ENCODE data around the gene GAPVD1.

DNA sequence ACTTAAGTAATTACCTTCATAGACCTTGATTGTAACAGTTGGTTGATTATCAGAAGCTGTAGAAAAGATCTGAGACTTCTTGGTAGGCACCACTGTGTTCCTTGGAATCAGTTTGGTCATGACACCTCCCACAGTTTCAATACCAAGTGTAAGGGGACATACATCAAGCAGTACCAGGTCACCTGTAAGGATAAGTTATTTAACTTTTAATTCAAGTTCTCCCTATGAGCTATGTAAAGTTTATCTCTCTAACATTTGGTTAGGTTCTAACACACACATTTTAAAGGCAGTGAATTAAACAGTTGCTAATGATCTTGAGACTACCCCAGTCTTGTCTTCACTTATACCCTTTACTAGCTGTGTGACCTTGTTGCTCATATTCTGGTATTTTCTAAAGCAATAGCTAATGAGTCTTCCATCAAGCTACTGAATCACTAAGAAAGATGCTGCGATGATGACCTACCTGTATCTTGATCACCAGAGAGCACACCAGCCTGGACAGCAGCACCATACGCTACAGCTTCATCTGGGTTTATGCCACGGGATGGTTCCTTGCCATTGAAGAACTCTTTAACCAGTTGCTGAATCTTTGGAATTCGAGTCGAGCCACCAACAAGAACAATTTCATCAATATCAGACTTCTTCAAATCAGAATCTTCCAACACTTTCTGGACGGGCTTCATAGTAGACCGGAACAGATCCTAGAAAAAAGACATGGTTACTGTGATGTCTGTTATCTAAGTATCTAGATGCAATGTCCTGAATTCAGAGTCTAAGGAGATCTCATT lies 23.3 kb upstream of the GAPVD1 start:
- TF ChIP-seq EZH2 (IDR thresholded peaks at IDR 0.05) (no peak), CEBPB (IDR thresholded peaks at IDR 0.05; ENCODE audit: low read depth) (no peak), POLR2AphosphoS5 (IDR thresholded peaks at IDR 0.05; ENCODE audit: low read depth, low read length) (peak; percentile 14), EGR1 (IDR thresholded peaks at IDR 0.05; ENCODE audit: low read depth) (no peak)
- TF ChIP-seq, protein P1, sequence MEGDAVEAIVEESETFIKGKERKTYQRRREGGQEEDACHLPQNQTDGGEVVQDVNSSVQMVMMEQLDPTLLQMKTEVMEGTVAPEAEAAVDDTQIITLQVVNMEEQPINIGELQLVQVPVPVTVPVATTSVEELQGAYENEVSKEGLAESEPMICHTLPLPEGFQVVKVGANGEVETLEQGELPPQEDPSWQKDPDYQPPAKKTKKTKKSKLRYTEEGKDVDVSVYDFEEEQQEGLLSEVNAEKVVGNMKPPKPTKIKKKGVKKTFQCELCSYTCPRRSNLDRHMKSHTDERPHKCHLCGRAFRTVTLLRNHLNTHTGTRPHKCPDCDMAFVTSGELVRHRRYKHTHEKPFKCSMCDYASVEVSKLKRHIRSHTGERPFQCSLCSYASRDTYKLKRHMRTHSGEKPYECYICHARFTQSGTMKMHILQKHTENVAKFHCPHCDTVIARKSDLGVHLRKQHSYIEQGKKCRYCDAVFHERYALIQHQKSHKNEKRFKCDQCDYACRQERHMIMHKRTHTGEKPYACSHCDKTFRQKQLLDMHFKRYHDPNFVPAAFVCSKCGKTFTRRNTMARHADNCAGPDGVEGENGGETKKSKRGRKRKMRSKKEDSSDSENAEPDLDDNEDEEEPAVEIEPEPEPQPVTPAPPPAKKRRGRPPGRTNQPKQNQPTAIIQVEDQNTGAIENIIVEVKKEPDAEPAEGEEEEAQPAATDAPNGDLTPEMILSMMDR (IDR thresholded peaks at IDR 0.05 in 2 of 3, conservative IDR thresholded peaks at IDR 0.05 in 1 of 3; ENCODE audit: borderline replicate concordance in 1 of 3, insufficient read depth in 1 of 3, low read depth in 2 of 3, low read length in 2 of 3): no peak
- TF ChIP-seq, protein P2, sequence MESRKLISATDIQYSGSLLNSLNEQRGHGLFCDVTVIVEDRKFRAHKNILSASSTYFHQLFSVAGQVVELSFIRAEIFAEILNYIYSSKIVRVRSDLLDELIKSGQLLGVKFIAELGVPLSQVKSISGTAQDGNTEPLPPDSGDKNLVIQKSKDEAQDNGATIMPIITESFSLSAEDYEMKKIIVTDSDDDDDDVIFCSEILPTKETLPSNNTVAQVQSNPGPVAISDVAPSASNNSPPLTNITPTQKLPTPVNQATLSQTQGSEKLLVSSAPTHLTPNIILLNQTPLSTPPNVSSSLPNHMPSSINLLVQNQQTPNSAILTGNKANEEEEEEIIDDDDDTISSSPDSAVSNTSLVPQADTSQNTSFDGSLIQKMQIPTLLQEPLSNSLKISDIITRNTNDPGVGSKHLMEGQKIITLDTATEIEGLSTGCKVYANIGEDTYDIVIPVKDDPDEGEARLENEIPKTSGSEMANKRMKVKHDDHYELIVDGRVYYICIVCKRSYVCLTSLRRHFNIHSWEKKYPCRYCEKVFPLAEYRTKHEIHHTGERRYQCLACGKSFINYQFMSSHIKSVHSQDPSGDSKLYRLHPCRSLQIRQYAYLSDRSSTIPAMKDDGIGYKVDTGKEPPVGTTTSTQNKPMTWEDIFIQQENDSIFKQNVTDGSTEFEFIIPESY (IDR thresholded peaks at IDR 0.05; ENCODE audit: extremely low read depth, insufficient replicate concordance, low read length): no peak
- TF ChIP-seq, protein P3, sequence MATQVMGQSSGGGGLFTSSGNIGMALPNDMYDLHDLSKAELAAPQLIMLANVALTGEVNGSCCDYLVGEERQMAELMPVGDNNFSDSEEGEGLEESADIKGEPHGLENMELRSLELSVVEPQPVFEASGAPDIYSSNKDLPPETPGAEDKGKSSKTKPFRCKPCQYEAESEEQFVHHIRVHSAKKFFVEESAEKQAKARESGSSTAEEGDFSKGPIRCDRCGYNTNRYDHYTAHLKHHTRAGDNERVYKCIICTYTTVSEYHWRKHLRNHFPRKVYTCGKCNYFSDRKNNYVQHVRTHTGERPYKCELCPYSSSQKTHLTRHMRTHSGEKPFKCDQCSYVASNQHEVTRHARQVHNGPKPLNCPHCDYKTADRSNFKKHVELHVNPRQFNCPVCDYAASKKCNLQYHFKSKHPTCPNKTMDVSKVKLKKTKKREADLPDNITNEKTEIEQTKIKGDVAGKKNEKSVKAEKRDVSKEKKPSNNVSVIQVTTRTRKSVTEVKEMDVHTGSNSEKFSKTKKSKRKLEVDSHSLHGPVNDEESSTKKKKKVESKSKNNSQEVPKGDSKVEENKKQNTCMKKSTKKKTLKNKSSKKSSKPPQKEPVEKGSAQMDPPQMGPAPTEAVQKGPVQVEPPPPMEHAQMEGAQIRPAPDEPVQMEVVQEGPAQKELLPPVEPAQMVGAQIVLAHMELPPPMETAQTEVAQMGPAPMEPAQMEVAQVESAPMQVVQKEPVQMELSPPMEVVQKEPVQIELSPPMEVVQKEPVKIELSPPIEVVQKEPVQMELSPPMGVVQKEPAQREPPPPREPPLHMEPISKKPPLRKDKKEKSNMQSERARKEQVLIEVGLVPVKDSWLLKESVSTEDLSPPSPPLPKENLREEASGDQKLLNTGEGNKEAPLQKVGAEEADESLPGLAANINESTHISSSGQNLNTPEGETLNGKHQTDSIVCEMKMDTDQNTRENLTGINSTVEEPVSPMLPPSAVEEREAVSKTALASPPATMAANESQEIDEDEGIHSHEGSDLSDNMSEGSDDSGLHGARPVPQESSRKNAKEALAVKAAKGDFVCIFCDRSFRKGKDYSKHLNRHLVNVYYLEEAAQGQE (IDR thresholded peaks at IDR 0.05; ENCODE audit: low read depth): no peak
- TF ChIP-seq, protein P4, sequence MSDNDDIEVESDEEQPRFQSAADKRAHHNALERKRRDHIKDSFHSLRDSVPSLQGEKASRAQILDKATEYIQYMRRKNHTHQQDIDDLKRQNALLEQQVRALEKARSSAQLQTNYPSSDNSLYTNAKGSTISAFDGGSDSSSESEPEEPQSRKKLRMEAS (IDR thresholded peaks at IDR 0.05): no peak
